IMR-90 (cell line): ENCODE data around the gene OR4K13. TPM values are rescaled to one million over a fixed set of nuclear protein-coding genes. Genes with fewer than 3 reads are reported as not detected.

ENCODE experiments used
- ATAC-seq: fragments of 200-7000 bp; cut with Tn5 transposase; 2 replicates; pipeline ENCODE4 v1.9.1; 2020; ENCODE audit warnings: low read depth, mild to moderate bottlenecking, moderate library complexity
- Bru-seq: library from RNA; stranded (reverse); fragments of 400-500 nt; gene quantifications from one replicate; lab custom pipeline; 2021; lab: Mats Ljungman, UMichigan
- BruChase-seq, 2 experiments: library from RNA; stranded (reverse); fragments of 400-500 nt; gene quantifications; one replicate each; lab custom pipeline; 2021; lab: Mats Ljungman, UMichigan
- BruUV-seq: library from RNA; stranded (reverse); fragments of 400-500 nt; replicated peaks from 2 replicates; lab custom pipeline; 2021; lab: Mats Ljungman, UMichigan
- CTCF ChIA-PET: fragments of 300-600 bp; formaldehyde crosslinking; extraction: SDS; loops from one replicate; lab custom pipeline; 2021; ENCODE audit warnings: antibody characterized with exemption; lab: Yijun Ruan, JAX
- POLR2A ChIA-PET: fragments of 300-600 bp; sonication (Branson Sonifier 250); formaldehyde crosslinking; loops from one replicate; lab custom pipeline; 2022; ENCODE audit warnings: antibody characterized with exemption; ENCODE audit not compliant: unreplicated experiment; lab: Charles Lee
- DNase-seq: peaks from one replicate; pipeline ENCODE4 v3.0.0; 2013
- H2AFZ ChIP-seq: replicated peaks from 2 replicates; pipeline ENCODE3; 2013; ENCODE audit warnings: low read length, mild to moderate bottlenecking; ENCODE audit not compliant: poor library complexity
- H2AK5ac ChIP-seq: 2 replicates; pipeline ENCODE4 v1.6.1; 2013; ENCODE audit warnings: low read depth, low read length, inconsistent platforms
- H2AK9ac ChIP-seq: replicated peaks from 2 replicates; pipeline ENCODE3; 2013; ENCODE audit warnings: mild to moderate bottlenecking, low read depth, low read length, moderate library complexity; ENCODE audit not compliant: poor library complexity
- H2BK120ac ChIP-seq: 2 replicates; pipeline ENCODE4 v1.6.1; 2013; ENCODE audit warnings: low read depth, low read length, inconsistent platforms
- H2BK15ac ChIP-seq: 3 replicates; pipeline ENCODE4 v1.6.1; 2013; ENCODE audit warnings: low read depth, low read length, inconsistent platforms
- H2BK20ac ChIP-seq: 2 replicates; pipeline ENCODE4 v1.6.1; 2013; ENCODE audit warnings: low read depth, mild to moderate bottlenecking, inconsistent platforms, low read length, moderate library complexity
- H2BK5ac ChIP-seq: 2 replicates; pipeline ENCODE4 v1.6.1; 2013; ENCODE audit warnings: mild to moderate bottlenecking, low read depth, low read length, inconsistent platforms; ENCODE audit not compliant: poor library complexity, severe bottlenecking
- H3K14ac ChIP-seq: replicated peaks from 2 replicates; pipeline ENCODE4 v1.6.1; 2013; ENCODE audit warnings: low read depth, low read length, inconsistent platforms
- H3K18ac ChIP-seq: 2 replicates; pipeline ENCODE4 v1.6.1; 2013; ENCODE audit warnings: low read depth, low read length, control low read depth
- H3K23ac ChIP-seq: 2 replicates; pipeline ENCODE4 v1.6.1; 2013; ENCODE audit warnings: low read depth, low read length, inconsistent platforms
- H3K27ac ChIP-seq: 2 replicates; pipeline ENCODE4 v1.5.1; 2013; ENCODE audit warnings: mild to moderate bottlenecking, control low read depth, low read length; ENCODE audit not compliant: insufficient read depth
- H3K27me3 ChIP-seq: 2 replicates; pipeline ENCODE4 v1.6.1; 2013; ENCODE audit warnings: low read length; ENCODE audit not compliant: control insufficient read depth, insufficient read depth
- H3K36me3 ChIP-seq: 2 replicates; pipeline ENCODE4 v1.6.1; 2013; ENCODE audit warnings: low read length, mixed read lengths; ENCODE audit not compliant: control insufficient read depth, insufficient read depth
- H3K4ac ChIP-seq: 2 replicates; pipeline ENCODE4 v1.6.1; 2013; ENCODE audit warnings: low read depth, low read length, inconsistent platforms
- H3K4me1 ChIP-seq: 2 replicates; pipeline ENCODE4 v1.6.1; 2013; ENCODE audit warnings: low read length, mixed read lengths; ENCODE audit not compliant: control insufficient read depth, insufficient read depth
- H3K4me2 ChIP-seq: 2 replicates; pipeline ENCODE4 v1.6.1; 2013; ENCODE audit warnings: low read depth, mild to moderate bottlenecking, control low read depth, low read length, moderate library complexity
- H3K4me3 ChIP-seq: 2 replicates; pipeline ENCODE4 v1.5.1; 2013; ENCODE audit warnings: low read depth, mild to moderate bottlenecking, control low read depth, low read length, moderate library complexity; ENCODE audit not compliant: insufficient read depth
- H3K56ac ChIP-seq: 2 replicates; pipeline ENCODE4 v1.6.1; 2013; ENCODE audit warnings: low read length, inconsistent platforms; ENCODE audit not compliant: insufficient read depth; ENCODE audit errors: extremely low read depth
- H3K79me1 ChIP-seq, 2 experiments: 2 replicates each; pipeline ENCODE4 v1.6.1; 2013; ENCODE audit warnings: low read length in 2 of 2, inconsistent platforms in 1 of 2, low read depth in 1 of 2
- H3K9ac ChIP-seq: 2 replicates; pipeline ENCODE4 v1.6.1; 2013; ENCODE audit warnings: low read depth, low read length, control low read depth
- H3K9me1 ChIP-seq: 2 replicates; pipeline ENCODE4 v1.6.1; 2013; ENCODE audit warnings: low read length, inconsistent platforms; ENCODE audit not compliant: insufficient read depth
- H3K9me3 ChIP-seq: 2 replicates; pipeline ENCODE4 v1.6.1; 2013; ENCODE audit warnings: low read length; ENCODE audit not compliant: control insufficient read depth, insufficient read depth
- H4K20me1 ChIP-seq: 2 replicates; pipeline ENCODE4 v1.6.1; 2013; ENCODE audit warnings: low read length, inconsistent platforms; ENCODE audit not compliant: insufficient read depth
- H4K5ac ChIP-seq: 2 replicates; pipeline ENCODE4 v1.6.1; 2013; ENCODE audit warnings: mild to moderate bottlenecking, low read depth, low read length, control low read depth
- H4K8ac ChIP-seq, 2 experiments: 2 replicates each; pipeline ENCODE4 v1.6.1; 2013; ENCODE audit warnings: low read depth in 2 of 2, low read length in 2 of 2, control low read depth in 1 of 2, inconsistent platforms in 1 of 2
- H4K91ac ChIP-seq: 2 replicates; pipeline ENCODE4 v1.6.1; 2013; ENCODE audit warnings: low read depth, low read length, inconsistent platforms; ENCODE audit not compliant: insufficient read depth
- BHLHE40 ChIP-seq: fragments of 150-350 bp; IDR thresholded peaks from 2 replicates; pipeline ENCODE4 v1.6.1; 2016; ENCODE audit warnings: mild to moderate bottlenecking, low read depth, low read length
- CHD1 ChIP-seq: IDR thresholded peaks from 2 replicates; pipeline ENCODE4 v1.6.1; 2012; ENCODE audit warnings: low read depth, low read length, improper control_type of control experiment
- CTCF ChIP-seq: conservative IDR thresholded peaks from 2 replicates; pipeline ENCODE4 v1.5.1; 2012; ENCODE audit warnings: mild to moderate bottlenecking, low read depth, low read length, improper control_type of control experiment
- ELK1 ChIP-seq: fragments of 150-350 bp; IDR thresholded peaks from 2 replicates; pipeline ENCODE4 v1.6.1; 2016; ENCODE audit warnings: low read depth, mild to moderate bottlenecking, low read length, moderate library complexity, borderline replicate concordance
- FOS ChIP-seq: fragments of 150-350 bp; IDR thresholded peaks from 2 replicates; pipeline ENCODE4 v1.6.1; 2016; ENCODE audit warnings: low read depth, low read length
- MAFK ChIP-seq: IDR thresholded peaks from 2 replicates; pipeline ENCODE4 v1.6.1; 2012; ENCODE audit warnings: low read depth, low read length, improper control_type of control experiment
- MXI1 ChIP-seq: IDR thresholded peaks from 2 replicates; pipeline ENCODE4 v1.6.1; 2012; ENCODE audit warnings: low read depth, mild to moderate bottlenecking, low read length, moderate library complexity, borderline replicate concordance
- NFE2L2 ChIP-seq: fragments of 150-350 bp; IDR thresholded peaks from 2 replicates; pipeline ENCODE4 v1.6.1; 2016; ENCODE audit warnings: low read depth, mild to moderate bottlenecking, low read length
- POLR2A ChIP-seq: IDR thresholded peaks from 2 replicates; pipeline ENCODE4 v1.6.1; 2012; ENCODE audit warnings: mild to moderate bottlenecking, low read depth, low read length
- RFX5 ChIP-seq: IDR thresholded peaks from 2 replicates; pipeline ENCODE4 v1.8.0; 2012; ENCODE audit warnings: low read depth, mild to moderate bottlenecking, low read length, moderate library complexity
- SMC3 ChIP-seq: fragments of 150-350 bp; IDR thresholded peaks from 2 replicates; pipeline ENCODE4 v1.6.1; 2016; ENCODE audit warnings: low read depth, mild to moderate bottlenecking, antibody characterized with exemption, low read length, moderate library complexity
- WGBS, 2 experiments: methylation state at CpG; one replicate each; pipeline versions ENCODE4 v1.1.5 to v1.1.7; 2013; ENCODE audit warnings: missing lambda C conversion rate in 2 of 2; ENCODE audit not compliant: insufficient read length in 1 of 2; ENCODE audit errors: extremely low coverage in 2 of 2; 5-methylcytosine and 5-hydroxymethylcytosine counted together
- dilution Hi-C: fragments of 300-500 bp; cut with HindIII; formaldehyde crosslinking; loops from one replicate; pipeline ENCODE4 v1.14.3; 2018; ENCODE audit warnings: low sequenced_read_pairs; ENCODE audit not compliant: unreplicated experiment
- in situ Hi-C: fragments of 300-500 bp; cut with MboI; formaldehyde crosslinking; loops from 3 replicates; pipeline ENCODE4 v1.14.3; 2019; ENCODE audit warnings: low sequenced_read_pairs, inconsistent platforms, mixed read lengths
- intact Hi-C: fragments of 100-400 bp; cut with micrococcal nuclease; formaldehyde crosslinking; loops from 2 replicates; pipeline ENCODE4 v1.10.0; 2022
- long read RNA-seq: library from polyadenylated mRNA; unstranded; transcript quantifications from one replicate; pipeline ENCODE4 v2.0.0, GENCODE V29; 2021; ENCODE audit not compliant: unreplicated experiment
- polyA plus RNA-seq, 3 experiments: library from polyadenylated mRNA; depleted of rRNA; stranded (reverse); fragments of >200 nt; gene quantifications; 2 replicates each; pipeline ENCODE4 v1.2.3, GENCODE V29; 2012; ENCODE audit warnings: low replicate concordance in 1 of 3
- total RNA-seq: library from RNA; depleted of rRNA; stranded (reverse); fragments of >200 nt; gene quantifications from 2 replicates; pipeline ENCODE4 v1.2.3, GENCODE V29; 2012; rRNA removed

The OR4K13 gene
- total RNA-seq (not detected in 2 replicates), polyA plus RNA-seq (2012; rRNA removed) (not detected in 2 replicates), Bru-seq, nascent RNA (not detected), BruChase-seq, experiment 1, labeled RNA remaining after a 6-hour chase (not detected), BruChase-seq, experiment 2, labeled RNA remaining after a 2-hour chase (not detected)
- not detected in 2 replicates for polyA plus RNA-seq (2012; cell fraction: cytosol; rRNA removed)
- polyA plus RNA-seq (2012; cell fraction: nucleus; rRNA removed; ENCODE audit: low replicate concordance): not detected in 2 replicates
- long read RNA-seq: 0 reads

GRCh38 chr14:20035938-20036337 is at the start of gene OR4K13:
Gene OR4K13, minus strand, starts transcription at chr14:20036038. Its CDS starts 1,280 bp downstream, at chr14:20034758.
- dilution Hi-C loops: no loop called here
- Histone ChIP-seq H3K27me3 (no peaks in the 10 kb centered on the region), H3K4me3 (no peak within 1 kb of the TSS), H3K4me1 (no peaks in the 10 kb centered on the region), H4K8ac (no peak within 1 kb of the TSS), H2BK20ac (no peak within 1 kb of the TSS), H2AFZ (no peak within 1 kb of the TSS), H3K56ac (no peak within 1 kb of the TSS), H3K27ac (no peak within 1 kb of the TSS), H3K79me1 (no peaks in the 10 kb centered on the region), H4K20me1 (no peaks in the 10 kb centered on the region), H2BK120ac (no peak within 1 kb of the TSS), H3K4me2 (no peak within 1 kb of the TSS), H2BK5ac (no peak within 1 kb of the TSS), H3K9me3 (peaks cover 11% of the 10 kb centered on the region), H2AK9ac (no peak within 1 kb of the TSS), H3K23ac (no peak within 1 kb of the TSS), H2AK5ac (no peak within 1 kb of the TSS), H4K5ac (no peak within 1 kb of the TSS), H2BK15ac (no peak within 1 kb of the TSS), H3K14ac (no peak within 1 kb of the TSS), H3K18ac (no peak within 1 kb of the TSS), H3K9me1 (no peaks in the 10 kb centered on the region), H3K36me3 (no peaks in the 10 kb centered on the region), H3K9ac (no peak within 1 kb of the TSS), H3K4ac (no peak within 1 kb of the TSS), H4K91ac (no peak within 1 kb of the TSS)
- POLR2A ChIA-PET: no interaction called here
- CTCF ChIA-PET: no interaction called here
- WGBS, 2 experiments: no CpG with 5 or more reads among the region's 4 CpGs
- in situ Hi-C loops: no loop called here
- no peak for TF ChIP-seq CHD1
- no peak for TF ChIP-seq NFE2L2
- no peak for TF ChIP-seq MXI1
- TF ChIP-seq FOS: no peak
- TF ChIP-seq BHLHE40: no peak
- no peak for TF ChIP-seq RFX5
- no peak for TF ChIP-seq MAFK
- no peak for TF ChIP-seq ELK1
- TF ChIP-seq POLR2A: no peak
- TF ChIP-seq SMC3: no peak
- TF ChIP-seq CTCF: no peak
- DNase-seq (no peak), ATAC-seq (no peak)
- no TSS peak for BruUV-seq
- intact Hi-C loops: no loop called here
